ENCODE data around the gene OPCML.

DNA sequence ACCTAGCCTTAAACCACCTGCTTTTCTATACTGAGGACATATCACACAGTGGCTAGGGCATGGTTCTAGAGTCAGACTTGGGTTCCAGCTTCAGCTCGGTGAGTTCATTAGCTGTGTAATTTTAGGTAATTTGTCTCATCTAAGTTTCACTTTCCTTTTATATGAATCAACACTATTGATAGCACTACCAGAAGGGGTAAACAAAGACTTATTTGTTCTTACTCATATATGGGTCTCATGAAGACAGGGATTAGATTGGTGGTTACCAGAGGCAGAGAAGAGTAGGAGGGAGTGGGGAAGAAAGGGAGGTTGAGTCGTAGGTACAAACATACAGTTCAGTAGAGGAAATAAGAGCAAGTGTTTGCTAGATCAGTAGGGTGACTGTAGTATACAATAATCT lies 924.7 kb downstream of the OPCML start:
- TF ChIP-seq EP300 (IDR thresholded peaks at IDR 0.05) (no peak), POLR2AphosphoS5 (IDR thresholded peaks at IDR 0.05) (no peak)

Measured in esophagus muscularis mucosa (tissue), 3 donors.